Measurements from ENCODE around the gene ARHGEF25. TPM values are rescaled to one million over a fixed set of nuclear protein-coding genes. Genes with fewer than 3 reads are reported as not detected.
"Not testable (repeated sequence)": the region's sequence is repeated elsewhere in the genome, so short reads cannot be mapped to it uniquely, and the experiment has no call there.

The ARHGEF25 gene
- total and polyA plus RNA-seq, 7 donors, result 5.8 to 140 (median 99.4) TPM

- intact Hi-C loops (cut with DNase I), result no loop called here
- WGBS, 2 donors, result 38 to 60% methylated on average over 7 of the region's 7 CpGs
- no peak for TF ChIP-seq POLR2A (IDR thresholded peaks at IDR 0.05)
- TF ChIP-seq POLR2AphosphoS5 (IDR thresholded peaks at IDR 0.05), result no peak
- no peak for TF ChIP-seq EP300 (IDR thresholded peaks at IDR 0.05)
- TF ChIP-seq, protein P1, sequence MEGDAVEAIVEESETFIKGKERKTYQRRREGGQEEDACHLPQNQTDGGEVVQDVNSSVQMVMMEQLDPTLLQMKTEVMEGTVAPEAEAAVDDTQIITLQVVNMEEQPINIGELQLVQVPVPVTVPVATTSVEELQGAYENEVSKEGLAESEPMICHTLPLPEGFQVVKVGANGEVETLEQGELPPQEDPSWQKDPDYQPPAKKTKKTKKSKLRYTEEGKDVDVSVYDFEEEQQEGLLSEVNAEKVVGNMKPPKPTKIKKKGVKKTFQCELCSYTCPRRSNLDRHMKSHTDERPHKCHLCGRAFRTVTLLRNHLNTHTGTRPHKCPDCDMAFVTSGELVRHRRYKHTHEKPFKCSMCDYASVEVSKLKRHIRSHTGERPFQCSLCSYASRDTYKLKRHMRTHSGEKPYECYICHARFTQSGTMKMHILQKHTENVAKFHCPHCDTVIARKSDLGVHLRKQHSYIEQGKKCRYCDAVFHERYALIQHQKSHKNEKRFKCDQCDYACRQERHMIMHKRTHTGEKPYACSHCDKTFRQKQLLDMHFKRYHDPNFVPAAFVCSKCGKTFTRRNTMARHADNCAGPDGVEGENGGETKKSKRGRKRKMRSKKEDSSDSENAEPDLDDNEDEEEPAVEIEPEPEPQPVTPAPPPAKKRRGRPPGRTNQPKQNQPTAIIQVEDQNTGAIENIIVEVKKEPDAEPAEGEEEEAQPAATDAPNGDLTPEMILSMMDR (IDR thresholded peaks at IDR 0.05), result no peak
These were observed 29.2 kb downstream of the ARHGEF25 start for GRCh38 chr12:57640175-57641042.

DNA sequence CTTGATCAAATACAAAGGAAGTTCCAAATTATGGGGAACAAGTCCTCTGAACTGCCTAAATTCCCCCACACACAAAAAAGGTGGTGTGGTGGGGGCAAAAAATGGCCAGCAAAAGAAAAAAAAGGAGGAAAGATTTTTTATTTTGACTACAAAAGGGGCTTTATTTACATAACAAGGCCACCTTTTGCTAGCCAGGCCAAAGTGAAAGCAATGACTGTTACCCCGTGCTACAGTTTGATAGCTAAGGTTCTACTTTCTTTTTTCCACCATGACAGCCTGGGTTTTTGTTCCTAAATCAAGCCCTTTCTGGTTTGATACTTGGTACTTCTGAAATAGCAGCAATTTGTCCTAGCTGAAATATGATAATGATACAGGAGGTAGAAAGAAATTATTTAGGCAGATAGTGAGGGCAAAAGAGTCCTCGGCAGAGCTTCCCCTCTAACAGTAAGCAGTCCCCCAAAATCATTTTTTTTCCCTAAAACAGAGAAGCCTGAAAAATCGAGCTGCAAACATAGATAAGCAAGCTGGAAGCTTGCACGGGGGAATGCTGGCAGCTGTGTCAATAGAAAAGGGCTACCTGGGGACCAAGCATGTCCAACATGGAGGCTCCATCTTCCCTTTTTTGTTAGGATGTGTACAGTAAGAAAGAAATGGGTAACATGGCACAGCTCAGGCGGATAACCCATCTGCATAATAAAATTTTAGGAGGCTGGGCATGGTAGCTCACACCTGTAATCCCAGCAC is 30.6 kb downstream of the ARHGEF25 start:
- H3K9me3 ChIP-seq, result peaks cover 0 to 2% (median 0%) of the 10 kb centered on the region in 4 donors
- no peaks in the 10 kb centered on the region for H3K4me1 ChIP-seq
- no peaks in the 10 kb centered on the region for H3K36me3 ChIP-seq
- TF ChIP-seq POLR2AphosphoS5 (IDR thresholded peaks at IDR 0.05), result no peak
- no peak for TF ChIP-seq POLR2A (IDR thresholded peaks at IDR 0.05)
- no peak for TF ChIP-seq EP300 (IDR thresholded peaks at IDR 0.05)
- TF ChIP-seq, protein P1 (IDR thresholded peaks at IDR 0.05), result no peak
- intact Hi-C loops (cut with DNase I), result no loop called here
- no peak for DNase-seq
- WGBS, 2 donors, result 42 to 59% methylated on average over 5 of the region's 5 CpGs
- no peak overlapping the region for H3K4me3 ChIP-seq
- H3K27ac ChIP-seq, result no peak overlapping the region
- H3K27me3 ChIP-seq, result peaks cover 0 to 37% (median 10%) of the 10 kb centered on the region in 3 donors

More at GRCh38 chr12:57640175-57641042, 29.2 kb downstream of the ARHGEF25 start:
- Histone ChIP-seq H3K36me3 (no peaks in the 10 kb centered on the region), H3K27me3 (peaks cover 0 to 49% (median 10%) of the 10 kb centered on the region in 3 donors), H3K4me3 (no peak overlapping the region), H3K4me1 (no peaks in the 10 kb centered on the region), H3K9me3 (no peaks in the 10 kb centered on the region), H3K27ac (no peak overlapping the region)
- no peak for DNase-seq

- H3K36me3 ChIP-seq; H3K9me3 ChIP-seq; intact Hi-C loops (cut with DNase I); H3K27ac ChIP-seq; H3K4me1 ChIP-seq; H3K4me3 ChIP-seq; DNase-seq: not testable (repeated sequence)
- H3K27me3 ChIP-seq, result peaks cover 0 to 22% (median 5%) of the 10 kb centered on the region in 3 donors
- WGBS, 2 donors, result 77 to 82% methylated on average over 11 to 13 of the region's 13 CpGs
These were observed 34.9 kb downstream of the ARHGEF25 start for GRCh38 chr12:57645990-57646658.

DNA sequence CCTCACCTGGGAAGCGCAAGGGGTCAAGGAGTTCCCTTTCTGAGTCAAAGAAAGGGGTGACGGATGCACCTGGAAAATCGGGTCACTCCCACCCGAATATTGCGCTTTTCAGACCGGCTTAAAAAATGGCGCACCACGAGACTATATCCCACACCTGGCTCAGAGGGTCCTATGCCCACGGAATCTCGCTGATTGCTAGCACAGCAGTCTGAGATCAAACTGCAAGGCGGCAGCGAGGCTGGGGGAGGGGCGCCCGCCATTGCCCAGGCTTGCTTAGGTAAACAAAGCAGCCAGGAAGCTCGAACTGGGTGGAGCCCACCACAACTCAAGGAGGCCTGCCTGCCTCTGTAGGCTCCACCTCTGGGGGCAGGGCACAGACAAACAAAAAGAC is 35.4 kb downstream of the ARHGEF25 start:
- peaks cover 0 to 17% (median 5%) of the 10 kb centered on the region in 3 donors for H3K27me3 ChIP-seq
- intact Hi-C loops (cut with DNase I); DNase-seq; H3K36me3 ChIP-seq; H3K27ac ChIP-seq; H3K4me1 ChIP-seq; H3K9me3 ChIP-seq; H3K4me3 ChIP-seq: not testable (repeated sequence)
- 94 to 95% methylated on average over 10 of the region's 15 CpGs for WGBS, 2 donors

- H3K4me1 ChIP-seq, result no peaks in the 10 kb centered on the region
- H3K27me3 ChIP-seq, result no peaks in the 10 kb centered on the region
- H3K4me3 ChIP-seq, result no peak overlapping the region
- WGBS, 2 donors, result 54 to 76% methylated on average over 3 of the region's 3 CpGs
- H3K9me3 ChIP-seq, result no peaks in the 10 kb centered on the region
- TF ChIP-seq POLR2AphosphoS5 (IDR thresholded peaks at IDR 0.05) (no peak), EP300 (IDR thresholded peaks at IDR 0.05) (no peak), POLR2A (IDR thresholded peaks at IDR 0.05) (no peak)
- TF ChIP-seq, protein P1 (IDR thresholded peaks at IDR 0.05), result no peak
- DNase-seq, result no peak
- no peak overlapping the region for H3K27ac ChIP-seq
- intact Hi-C loops (cut with DNase I), result no loop called here
- no peaks in the 10 kb centered on the region for H3K36me3 ChIP-seq
These were observed 42.8 kb downstream of the ARHGEF25 start for GRCh38 chr12:57654042-57654441.

All from sigmoid colon (tissue), 7 donors.